ENCODE data around the gene FHOD3.

- TF ChIP-seq CTCF (IDR thresholded peaks at IDR 0.05; ENCODE audit: low read depth, low read length) (no peak), POLR2A (IDR thresholded peaks at IDR 0.05; ENCODE audit: extremely low read depth, insufficient read length) (no peak), MAX (IDR thresholded peaks at IDR 0.05; ENCODE audit: low read depth, low read length) (no peak), MYC (IDR thresholded peaks at IDR 0.05; ENCODE audit: low read depth, low read length) (no peak)
Measured at GRCh38 chr18:36653141-36653869, 355.8 kb downstream of the FHOD3 start.
